Neutrophil (primary cell): Measurements from ENCODE around the gene CCDC83.

Experiments
- H3K27ac ChIP-seq: fragments of 200-600 bp; sonication (generic); 2 replicates; pipeline ENCODE4 v1.5.1; 2016; ENCODE audit warnings: mild to moderate bottlenecking, moderate library complexity
- H3K27me3 ChIP-seq: fragments of 200-600 bp; sonication (generic); 2 replicates; pipeline ENCODE4 v1.6.0; 2016; ENCODE audit warnings: mild to moderate bottlenecking
- H3K36me3 ChIP-seq: fragments of 200-600 bp; sonication (generic); 2 replicates; pipeline ENCODE4 v1.5.1; 2017
- H3K4me1 ChIP-seq, 2 experiments: fragments of 200-600 bp in 1 of 2; sonication (generic) in 1 of 2; 1 replicate in 1 of 2; 2 replicates in 1 of 2; pipeline versions ENCODE4 v1.5.1 to v1.6.1; 2013 to 2016; ENCODE audit warnings: low read depth in 1 of 2, low read length in 1 of 2, mild to moderate bottlenecking in 1 of 2, moderate library complexity in 1 of 2; ENCODE audit not compliant: control insufficient read depth in 1 of 2, insufficient read depth in 1 of 2
- H3K4me3 ChIP-seq, 2 experiments: fragments of 200-600 bp in 1 of 2; sonication (generic) in 1 of 2; 1 replicate in 1 of 2; 2 replicates in 1 of 2; pipeline ENCODE4 v1.5.1; 2013 to 2016; ENCODE audit warnings: low read depth in 1 of 2, low read length in 1 of 2, mild to moderate bottlenecking in 1 of 2, moderate library complexity in 1 of 2
- H3K9me3 ChIP-seq: fragments of 200-600 bp; sonication (generic); 2 replicates; pipeline ENCODE4 v1.5.1; 2016
- TF ChIP-seq, protein P1 (sequence below): fragments of 200-600 bp; sonication (generic); IDR thresholded peaks from 2 replicates; pipeline ENCODE4 v1.5.1; 2016; ENCODE audit warnings: antibody characterized with exemption

The CCDC83 gene

DNA sequence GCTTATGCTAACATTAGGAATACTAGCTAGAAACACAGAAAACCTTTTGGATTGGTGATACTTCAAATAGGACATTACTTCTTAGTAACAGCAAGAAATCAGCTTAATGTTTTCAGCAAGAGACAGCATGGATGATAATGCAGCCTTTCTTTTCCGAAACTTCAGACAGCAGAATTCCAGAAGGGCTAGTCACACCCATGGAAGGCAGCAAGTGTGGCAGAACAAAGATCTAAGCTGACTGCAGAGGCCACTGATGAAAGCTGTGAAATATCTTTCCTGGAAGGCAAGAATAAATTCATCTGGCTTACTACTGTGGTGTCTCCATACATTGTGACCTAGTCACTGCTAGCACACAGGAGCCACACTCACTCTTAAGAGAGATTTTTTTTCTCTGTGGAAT is 100.3 kb downstream of the CCDC83 start:
- Histone ChIP-seq H3K27ac (peak overlapping the region; percentile 41), H3K27me3 (no peaks in the 10 kb centered on the region), H3K4me3 (no peak overlapping the region), H3K9me3 (no peaks in the 10 kb centered on the region), H3K36me3 (peaks cover 71% of the 10 kb centered on the region), H3K4me1 (no peaks in the 10 kb centered on the region)
- TF ChIP-seq, protein P1, sequence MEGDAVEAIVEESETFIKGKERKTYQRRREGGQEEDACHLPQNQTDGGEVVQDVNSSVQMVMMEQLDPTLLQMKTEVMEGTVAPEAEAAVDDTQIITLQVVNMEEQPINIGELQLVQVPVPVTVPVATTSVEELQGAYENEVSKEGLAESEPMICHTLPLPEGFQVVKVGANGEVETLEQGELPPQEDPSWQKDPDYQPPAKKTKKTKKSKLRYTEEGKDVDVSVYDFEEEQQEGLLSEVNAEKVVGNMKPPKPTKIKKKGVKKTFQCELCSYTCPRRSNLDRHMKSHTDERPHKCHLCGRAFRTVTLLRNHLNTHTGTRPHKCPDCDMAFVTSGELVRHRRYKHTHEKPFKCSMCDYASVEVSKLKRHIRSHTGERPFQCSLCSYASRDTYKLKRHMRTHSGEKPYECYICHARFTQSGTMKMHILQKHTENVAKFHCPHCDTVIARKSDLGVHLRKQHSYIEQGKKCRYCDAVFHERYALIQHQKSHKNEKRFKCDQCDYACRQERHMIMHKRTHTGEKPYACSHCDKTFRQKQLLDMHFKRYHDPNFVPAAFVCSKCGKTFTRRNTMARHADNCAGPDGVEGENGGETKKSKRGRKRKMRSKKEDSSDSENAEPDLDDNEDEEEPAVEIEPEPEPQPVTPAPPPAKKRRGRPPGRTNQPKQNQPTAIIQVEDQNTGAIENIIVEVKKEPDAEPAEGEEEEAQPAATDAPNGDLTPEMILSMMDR: no peak

DNA sequence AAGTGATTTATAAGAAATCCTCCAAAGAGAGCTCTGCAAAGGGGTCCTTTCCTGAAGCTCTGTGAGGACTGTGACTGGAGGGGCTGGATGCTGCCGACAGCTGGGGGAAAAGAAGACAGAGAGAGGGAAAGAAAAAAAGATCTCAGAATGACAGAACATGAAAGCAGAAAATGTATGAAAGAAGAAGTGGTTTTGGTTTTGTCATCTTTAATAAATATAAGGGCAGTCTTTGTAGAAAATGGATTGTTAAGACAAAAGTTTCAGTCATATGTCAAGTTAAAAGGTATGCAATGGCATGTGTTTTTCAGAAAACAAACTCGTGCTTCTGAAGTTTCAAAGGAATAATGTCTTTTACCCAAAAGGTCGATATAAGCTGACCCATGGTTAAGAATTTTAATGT is 105.5 kb downstream of the CCDC83 start:
- TF ChIP-seq, protein P1: no peak
- Histone ChIP-seq H3K27ac (no peak overlapping the region), H3K9me3 (no peaks in the 10 kb centered on the region), H3K36me3 (peaks cover 100% of the 10 kb centered on the region), H3K4me3 (no peak overlapping the region), H3K27me3 (no peaks in the 10 kb centered on the region), H3K4me1 (no peaks in the 10 kb centered on the region)

DNA sequence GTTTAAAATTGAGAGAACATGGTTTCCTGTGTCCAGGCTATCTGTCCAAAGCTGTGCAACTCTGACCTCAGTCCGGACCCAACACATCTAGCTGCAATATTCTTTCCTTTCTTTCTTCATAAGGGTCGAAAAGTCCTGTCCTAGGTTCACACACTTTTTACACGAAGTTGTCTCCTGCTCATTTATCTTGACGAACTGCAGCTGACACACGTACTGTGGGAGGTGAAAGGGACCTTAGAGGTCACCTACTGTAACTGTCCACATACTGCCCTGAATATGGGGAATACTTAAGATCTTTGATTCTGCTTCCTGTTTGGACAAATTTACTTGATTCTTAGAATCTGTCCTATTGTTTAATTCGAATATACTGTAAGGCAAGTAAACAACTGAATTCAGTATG is 105.9 kb downstream of the CCDC83 start:
- H3K27ac ChIP-seq: no peak overlapping the region

DNA sequence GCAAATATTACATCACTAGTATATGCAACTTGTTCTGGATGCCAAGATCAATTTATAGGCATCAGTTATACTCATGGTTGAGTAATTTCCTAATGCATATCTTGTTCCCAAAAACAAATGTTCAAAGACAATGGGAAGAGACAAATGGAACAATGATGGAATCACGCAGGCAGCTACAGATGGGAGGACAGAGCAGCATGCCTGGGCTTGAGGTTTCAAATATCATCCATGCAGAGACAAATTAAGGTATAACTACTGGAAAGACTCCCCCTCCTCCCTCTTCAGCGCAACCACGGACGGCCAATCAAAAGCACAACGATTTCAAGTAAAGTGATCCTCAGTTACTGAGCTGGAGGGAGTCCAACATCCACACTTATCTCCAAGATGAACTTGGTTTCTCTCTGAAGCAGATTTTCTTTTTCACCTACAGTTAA is 106.8 kb downstream of the CCDC83 start:
- TF ChIP-seq, protein P1: no peak
- Histone ChIP-seq H3K36me3 (peaks cover 100% of the 10 kb centered on the region), H3K4me3 (no peak overlapping the region), H3K4me1 (no peaks in the 10 kb centered on the region), H3K27me3 (no peaks in the 10 kb centered on the region), H3K9me3 (no peaks in the 10 kb centered on the region), H3K27ac (no peak overlapping the region)

More for the DNA sequence above, 105.9 kb downstream of the CCDC83 start:
- H3K27me3 ChIP-seq: no peaks in the 10 kb centered on the region
- H3K4me3 ChIP-seq: no peak overlapping the region
- TF ChIP-seq, protein P1: no peak
- H3K4me1 ChIP-seq: no peaks in the 10 kb centered on the region
- H3K9me3 ChIP-seq: no peaks in the 10 kb centered on the region
- H3K36me3 ChIP-seq: peaks cover 100% of the 10 kb centered on the region

DNA sequence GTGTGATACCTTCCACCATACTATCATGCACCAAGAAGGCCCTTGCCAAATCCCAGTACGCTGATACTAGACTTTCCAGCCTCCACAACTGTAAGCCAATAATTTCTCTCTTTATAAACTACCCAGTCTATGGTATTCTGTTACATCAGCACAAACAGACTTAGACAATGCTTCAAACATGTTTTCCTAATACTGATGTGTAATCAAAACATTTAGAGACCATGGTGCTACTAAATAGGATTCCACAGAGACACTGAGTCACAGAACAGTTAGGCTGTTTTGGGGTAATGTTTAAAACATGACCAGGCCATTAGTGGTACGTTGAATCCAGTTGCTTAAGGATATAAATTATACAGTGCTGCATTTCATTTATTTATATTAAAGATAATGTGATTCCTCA is 110.0 kb downstream of the CCDC83 start:
- TF ChIP-seq, protein P1: no peak
- Histone ChIP-seq H3K9me3 (no peaks in the 10 kb centered on the region), H3K4me3 (no peak overlapping the region), H3K27ac (peak overlapping the region; percentile 17), H3K36me3 (peaks cover 99% of the 10 kb centered on the region), H3K4me1 (no peaks in the 10 kb centered on the region), H3K27me3 (no peaks in the 10 kb centered on the region)

DNA sequence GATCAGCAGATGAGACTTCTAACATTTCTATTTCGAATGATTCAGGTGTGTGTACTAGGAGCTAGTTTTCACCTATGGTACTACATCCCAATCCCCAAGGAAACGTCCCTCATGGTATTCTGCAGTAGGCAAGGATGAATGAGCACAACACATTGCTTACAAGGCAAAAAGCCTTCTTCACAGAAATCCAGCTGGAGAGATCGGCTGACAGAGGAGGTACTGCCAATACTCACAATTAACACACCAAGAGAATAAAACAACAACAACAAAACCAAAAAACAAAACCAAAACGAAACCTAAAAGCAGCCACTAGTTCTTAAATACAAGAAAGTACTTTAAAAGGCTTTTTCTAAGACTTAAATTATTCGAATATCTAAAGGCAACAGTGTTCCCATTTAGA is 112.3 kb downstream of the CCDC83 start:
- no peaks in the 10 kb centered on the region for H3K9me3 ChIP-seq
- peaks cover 99% of the 10 kb centered on the region for H3K36me3 ChIP-seq
- peak overlapping the region; percentile 17 for H3K27ac ChIP-seq
- H3K27me3 ChIP-seq: no peaks in the 10 kb centered on the region
- no peaks in the 10 kb centered on the region for H3K4me1 ChIP-seq
- H3K4me3 ChIP-seq: no peak overlapping the region
- TF ChIP-seq, protein P1: no peak
